Tibial nerve (tissue), 4 donors: ENCODE data around the gene THOC2.

Experiments used
- EP300 ChIP-seq, 2 donors: sonication (generic); formaldehyde crosslinking; IDR thresholded peaks; one replicate each; pipeline ENCODE4 v1.6.1; 2017; ENCODE audit warnings: antibody characterized with exemption in 2 of 2, mild to moderate bottlenecking in 1 of 2
- POLR2A ChIP-seq, 2 donors: fragments of 450-650 bp; IDR thresholded peaks; one replicate each; pipeline ENCODE4 v1.6.1; 2017; ENCODE audit warnings: antibody characterized with exemption in 2 of 2, mild to moderate bottlenecking in 2 of 2, moderate library complexity in 2 of 2
- TF ChIP-seq, protein P1 (sequence below), 5 experiments: fragments of 200-600 bp in 3 of 5; fragments of 450-650 bp in 2 of 5; sonication (generic) in 3 of 5; IDR thresholded peaks; one replicate each; pipeline ENCODE4 v1.5.1; 2016 to 2019; ENCODE audit warnings: antibody characterized with exemption in 5 of 5, mild to moderate bottlenecking in 3 of 5, moderate library complexity in 2 of 5

DNA sequence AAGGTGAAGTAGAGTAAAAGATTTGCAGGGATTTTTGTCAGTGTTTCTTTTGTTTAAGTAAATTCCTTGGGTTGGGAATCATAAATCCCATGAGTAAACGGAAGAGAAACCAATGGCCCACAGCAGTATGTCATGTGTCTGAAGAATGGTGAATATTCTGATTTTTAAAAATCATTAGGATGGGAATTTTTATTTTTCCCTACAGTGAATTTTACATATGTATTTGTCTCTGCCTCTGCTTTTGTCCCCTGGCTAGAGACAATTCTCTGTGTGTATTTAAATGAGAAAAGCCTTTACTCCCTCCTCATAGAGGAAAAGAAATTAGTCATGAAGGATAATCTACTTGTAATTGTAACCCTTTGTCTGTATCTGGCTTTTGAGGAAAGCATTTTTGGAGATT, 152.1 kb downstream of the THOC2 start:
- TF ChIP-seq POLR2A (IDR thresholded peaks at IDR 0.05): no peak
- TF ChIP-seq, protein P1, sequence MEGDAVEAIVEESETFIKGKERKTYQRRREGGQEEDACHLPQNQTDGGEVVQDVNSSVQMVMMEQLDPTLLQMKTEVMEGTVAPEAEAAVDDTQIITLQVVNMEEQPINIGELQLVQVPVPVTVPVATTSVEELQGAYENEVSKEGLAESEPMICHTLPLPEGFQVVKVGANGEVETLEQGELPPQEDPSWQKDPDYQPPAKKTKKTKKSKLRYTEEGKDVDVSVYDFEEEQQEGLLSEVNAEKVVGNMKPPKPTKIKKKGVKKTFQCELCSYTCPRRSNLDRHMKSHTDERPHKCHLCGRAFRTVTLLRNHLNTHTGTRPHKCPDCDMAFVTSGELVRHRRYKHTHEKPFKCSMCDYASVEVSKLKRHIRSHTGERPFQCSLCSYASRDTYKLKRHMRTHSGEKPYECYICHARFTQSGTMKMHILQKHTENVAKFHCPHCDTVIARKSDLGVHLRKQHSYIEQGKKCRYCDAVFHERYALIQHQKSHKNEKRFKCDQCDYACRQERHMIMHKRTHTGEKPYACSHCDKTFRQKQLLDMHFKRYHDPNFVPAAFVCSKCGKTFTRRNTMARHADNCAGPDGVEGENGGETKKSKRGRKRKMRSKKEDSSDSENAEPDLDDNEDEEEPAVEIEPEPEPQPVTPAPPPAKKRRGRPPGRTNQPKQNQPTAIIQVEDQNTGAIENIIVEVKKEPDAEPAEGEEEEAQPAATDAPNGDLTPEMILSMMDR (IDR thresholded peaks at IDR 0.05): no peak
- TF ChIP-seq EP300 (IDR thresholded peaks at IDR 0.05): no peak
